Measurements from ENCODE around the gene GPR137. TPM values are rescaled to one million over a fixed set of nuclear protein-coding genes. Genes with fewer than 3 reads are reported as not detected.

Gene GPR137
- polyA plus RNA-seq, 1 donor from 2014 or later = 34.1 TPM

DNA sequence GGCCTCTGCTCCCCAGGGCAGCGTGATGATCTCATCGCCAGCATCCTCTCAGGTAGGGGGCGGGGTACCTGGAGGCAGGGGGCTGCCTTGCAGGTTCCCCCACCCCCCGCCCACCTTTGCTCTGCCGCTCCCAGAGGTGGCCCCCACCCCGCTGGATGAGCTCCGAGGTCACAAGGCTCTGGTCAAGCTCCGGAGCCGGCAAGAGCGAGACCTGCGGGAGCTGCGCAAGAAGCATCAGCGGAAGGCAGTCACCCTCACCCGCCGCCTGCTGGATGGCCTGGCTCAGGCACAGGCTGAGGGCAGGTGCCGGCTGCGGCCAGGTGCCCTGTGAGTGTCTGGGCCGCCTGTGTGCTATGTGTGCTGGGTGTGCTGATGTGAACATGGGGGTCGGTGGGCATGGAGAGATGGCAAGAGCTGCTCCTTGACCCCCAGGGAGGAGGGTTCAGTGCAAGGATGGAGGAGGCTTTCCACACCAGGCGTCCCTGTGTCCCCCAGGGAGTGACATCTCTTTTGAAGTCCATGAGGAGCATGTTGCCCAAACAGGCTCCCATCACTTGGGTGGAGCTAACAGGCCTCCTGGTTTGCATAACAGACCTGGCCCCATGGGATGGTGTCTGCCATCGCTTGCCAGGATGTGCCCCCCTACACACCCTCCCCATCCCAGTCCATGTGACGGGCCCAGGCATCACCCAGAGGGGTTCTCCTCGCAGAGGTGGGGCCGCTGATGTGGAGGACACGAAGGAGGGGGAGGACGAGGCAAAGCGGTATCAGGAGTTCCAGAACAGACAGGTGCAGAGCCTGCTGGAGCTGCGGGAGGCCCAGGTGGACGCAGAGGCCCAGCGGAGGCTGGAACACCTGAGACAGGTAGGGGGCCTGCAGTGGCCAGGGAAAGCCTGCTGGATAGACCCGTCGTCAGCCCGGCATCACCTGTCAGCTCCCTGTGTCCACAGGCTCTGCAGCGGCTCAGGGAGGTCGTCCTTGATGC lies 20.2 kb upstream of the GPR137 start:
- no peak overlapping the region for H3K4me3 ChIP-seq (ENCODE audit: low read length)
- H3K79me2 ChIP-seq (replicated peaks; ENCODE audit: insufficient read depth, low read length) = no peaks in the 10 kb centered on the region
- TF ChIP-seq SMC3 (conservative IDR thresholded peaks at IDR 0.05; ENCODE audit: poor library complexity) (no peak), EP300 (conservative IDR thresholded peaks at IDR 0.05; ENCODE audit: poor library complexity, severe bottlenecking) (no peak), EZH2 (IDR thresholded peaks at IDR 0.05; ENCODE audit: borderline replicate concordance, insufficient read depth, low read length, poor library complexity, severe bottlenecking) (no peak), POLR2AphosphoS5 (IDR thresholded peaks at IDR 0.05) (no peak), TAF1 (IDR thresholded peaks at IDR 0.05; ENCODE audit: low read depth) (no peak), MXI1 (conservative IDR thresholded peaks at IDR 0.05; ENCODE audit: poor library complexity, severe bottlenecking) (no peak), RAD21 (conservative IDR thresholded peaks at IDR 0.05) (no peak)
- TF ChIP-seq, protein P1, sequence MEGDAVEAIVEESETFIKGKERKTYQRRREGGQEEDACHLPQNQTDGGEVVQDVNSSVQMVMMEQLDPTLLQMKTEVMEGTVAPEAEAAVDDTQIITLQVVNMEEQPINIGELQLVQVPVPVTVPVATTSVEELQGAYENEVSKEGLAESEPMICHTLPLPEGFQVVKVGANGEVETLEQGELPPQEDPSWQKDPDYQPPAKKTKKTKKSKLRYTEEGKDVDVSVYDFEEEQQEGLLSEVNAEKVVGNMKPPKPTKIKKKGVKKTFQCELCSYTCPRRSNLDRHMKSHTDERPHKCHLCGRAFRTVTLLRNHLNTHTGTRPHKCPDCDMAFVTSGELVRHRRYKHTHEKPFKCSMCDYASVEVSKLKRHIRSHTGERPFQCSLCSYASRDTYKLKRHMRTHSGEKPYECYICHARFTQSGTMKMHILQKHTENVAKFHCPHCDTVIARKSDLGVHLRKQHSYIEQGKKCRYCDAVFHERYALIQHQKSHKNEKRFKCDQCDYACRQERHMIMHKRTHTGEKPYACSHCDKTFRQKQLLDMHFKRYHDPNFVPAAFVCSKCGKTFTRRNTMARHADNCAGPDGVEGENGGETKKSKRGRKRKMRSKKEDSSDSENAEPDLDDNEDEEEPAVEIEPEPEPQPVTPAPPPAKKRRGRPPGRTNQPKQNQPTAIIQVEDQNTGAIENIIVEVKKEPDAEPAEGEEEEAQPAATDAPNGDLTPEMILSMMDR (IDR thresholded peaks at IDR 0.05; ENCODE audit: poor library complexity, severe bottlenecking) = no peak
- TF ChIP-seq, protein P2, sequence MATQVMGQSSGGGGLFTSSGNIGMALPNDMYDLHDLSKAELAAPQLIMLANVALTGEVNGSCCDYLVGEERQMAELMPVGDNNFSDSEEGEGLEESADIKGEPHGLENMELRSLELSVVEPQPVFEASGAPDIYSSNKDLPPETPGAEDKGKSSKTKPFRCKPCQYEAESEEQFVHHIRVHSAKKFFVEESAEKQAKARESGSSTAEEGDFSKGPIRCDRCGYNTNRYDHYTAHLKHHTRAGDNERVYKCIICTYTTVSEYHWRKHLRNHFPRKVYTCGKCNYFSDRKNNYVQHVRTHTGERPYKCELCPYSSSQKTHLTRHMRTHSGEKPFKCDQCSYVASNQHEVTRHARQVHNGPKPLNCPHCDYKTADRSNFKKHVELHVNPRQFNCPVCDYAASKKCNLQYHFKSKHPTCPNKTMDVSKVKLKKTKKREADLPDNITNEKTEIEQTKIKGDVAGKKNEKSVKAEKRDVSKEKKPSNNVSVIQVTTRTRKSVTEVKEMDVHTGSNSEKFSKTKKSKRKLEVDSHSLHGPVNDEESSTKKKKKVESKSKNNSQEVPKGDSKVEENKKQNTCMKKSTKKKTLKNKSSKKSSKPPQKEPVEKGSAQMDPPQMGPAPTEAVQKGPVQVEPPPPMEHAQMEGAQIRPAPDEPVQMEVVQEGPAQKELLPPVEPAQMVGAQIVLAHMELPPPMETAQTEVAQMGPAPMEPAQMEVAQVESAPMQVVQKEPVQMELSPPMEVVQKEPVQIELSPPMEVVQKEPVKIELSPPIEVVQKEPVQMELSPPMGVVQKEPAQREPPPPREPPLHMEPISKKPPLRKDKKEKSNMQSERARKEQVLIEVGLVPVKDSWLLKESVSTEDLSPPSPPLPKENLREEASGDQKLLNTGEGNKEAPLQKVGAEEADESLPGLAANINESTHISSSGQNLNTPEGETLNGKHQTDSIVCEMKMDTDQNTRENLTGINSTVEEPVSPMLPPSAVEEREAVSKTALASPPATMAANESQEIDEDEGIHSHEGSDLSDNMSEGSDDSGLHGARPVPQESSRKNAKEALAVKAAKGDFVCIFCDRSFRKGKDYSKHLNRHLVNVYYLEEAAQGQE (IDR thresholded peaks at IDR 0.05; ENCODE audit: borderline replicate concordance) = no peak
- H3K36me3 ChIP-seq (ENCODE audit: insufficient read depth, low read length) = no peaks in the 10 kb centered on the region
- H3K27ac ChIP-seq (ENCODE audit: low read length) = no peak overlapping the region
- H3F3A ChIP-seq (ENCODE audit: insufficient read depth, low read length, poor library complexity, severe bottlenecking) = peaks cover 4% of the 10 kb centered on the region
- no peak overlapping the region for H3K9ac ChIP-seq (ENCODE audit: low read length)
- H3K4me2 ChIP-seq (ENCODE audit: low read length) = no peak overlapping the region
- H3K9me3 ChIP-seq (ENCODE audit: low read length) = no peaks in the 10 kb centered on the region
- no peak overlapping the region for H2AFZ ChIP-seq (ENCODE audit: low read depth, low read length)
- H3K27me3 ChIP-seq (ENCODE audit: insufficient read depth, low read depth, low read length) = no peaks in the 10 kb centered on the region
- H4K20me1 ChIP-seq (ENCODE audit: insufficient read depth) = no peaks in the 10 kb centered on the region
- H3K9me2 ChIP-seq (ENCODE audit: insufficient read depth, low read length) = no peaks in the 10 kb centered on the region

GRCh38 chr11:64266339-64266738 lies 19.3 kb upstream of the GPR137 start:
- Histone ChIP-seq H3K36me3 (ENCODE audit: insufficient read depth, low read length) (no peaks in the 10 kb centered on the region), H3K27ac (ENCODE audit: low read length) (no peak overlapping the region), H3K79me2 (replicated peaks; ENCODE audit: insufficient read depth, low read length) (no peaks in the 10 kb centered on the region), H3F3A (ENCODE audit: insufficient read depth, low read length, poor library complexity, severe bottlenecking) (peaks cover 6% of the 10 kb centered on the region), H2AFZ (ENCODE audit: low read depth, low read length) (no peak overlapping the region), H3K4me2 (ENCODE audit: low read length) (no peak overlapping the region), H3K27me3 (ENCODE audit: insufficient read depth, low read depth, low read length) (no peaks in the 10 kb centered on the region), H3K9me2 (ENCODE audit: insufficient read depth, low read length) (no peaks in the 10 kb centered on the region), H3K9ac (ENCODE audit: low read length) (no peak overlapping the region), H3K4me3 (ENCODE audit: low read length) (no peak overlapping the region), H3K9me3 (ENCODE audit: low read length) (no peaks in the 10 kb centered on the region), H4K20me1 (ENCODE audit: insufficient read depth) (no peaks in the 10 kb centered on the region)
- TF ChIP-seq POLR2AphosphoS5 (IDR thresholded peaks at IDR 0.05) (no peak), TAF1 (IDR thresholded peaks at IDR 0.05; ENCODE audit: low read depth) (no peak), EZH2 (IDR thresholded peaks at IDR 0.05; ENCODE audit: borderline replicate concordance, insufficient read depth, low read length, poor library complexity, severe bottlenecking) (no peak)

Data from neural cell (in vitro differentiated cells).